IMR-90 (cell line): ENCODE data around the gene TMEM208. TPM values are rescaled to one million over a fixed set of nuclear protein-coding genes. Genes with fewer than 3 reads are reported as not detected.
A peak's percentile ranks its signal among the peaks of the same experiment; 100 is the strongest.

ENCODE experiments used
- ATAC-seq: fragments of 200-7000 bp; cut with Tn5 transposase; 2 replicates; pipeline ENCODE4 v1.9.1; 2020; ENCODE audit warnings: low read depth, mild to moderate bottlenecking, moderate library complexity
- Bru-seq: library from RNA; stranded (reverse); fragments of 400-500 nt; gene quantifications from one replicate; lab custom pipeline; 2021; lab: Mats Ljungman, UMichigan
- BruChase-seq, 2 experiments: library from RNA; stranded (reverse); fragments of 400-500 nt; gene quantifications; one replicate each; lab custom pipeline; 2021; lab: Mats Ljungman, UMichigan
- BruUV-seq: library from RNA; stranded (reverse); fragments of 400-500 nt; replicated peaks from 2 replicates; lab custom pipeline; 2021; lab: Mats Ljungman, UMichigan
- CTCF ChIA-PET: fragments of 300-600 bp; formaldehyde crosslinking; extraction: SDS; loops from one replicate; lab custom pipeline; 2021; ENCODE audit warnings: antibody characterized with exemption; lab: Yijun Ruan, JAX
- POLR2A ChIA-PET: fragments of 300-600 bp; sonication (Branson Sonifier 250); formaldehyde crosslinking; loops from one replicate; lab custom pipeline; 2022; ENCODE audit warnings: antibody characterized with exemption; ENCODE audit not compliant: unreplicated experiment; lab: Charles Lee
- DNase-seq: peaks from one replicate; pipeline ENCODE4 v3.0.0; 2013
- H2AFZ ChIP-seq: replicated peaks from 2 replicates; pipeline ENCODE3; 2013; ENCODE audit warnings: low read length, mild to moderate bottlenecking; ENCODE audit not compliant: poor library complexity
- H2AK5ac ChIP-seq: 2 replicates; pipeline ENCODE4 v1.6.1; 2013; ENCODE audit warnings: low read depth, low read length, inconsistent platforms
- H2AK9ac ChIP-seq: replicated peaks from 2 replicates; pipeline ENCODE3; 2013; ENCODE audit warnings: mild to moderate bottlenecking, low read depth, low read length, moderate library complexity; ENCODE audit not compliant: poor library complexity
- H2BK120ac ChIP-seq: 2 replicates; pipeline ENCODE4 v1.6.1; 2013; ENCODE audit warnings: low read depth, low read length, inconsistent platforms
- H2BK15ac ChIP-seq: 3 replicates; pipeline ENCODE4 v1.6.1; 2013; ENCODE audit warnings: low read depth, low read length, inconsistent platforms
- H2BK20ac ChIP-seq: 2 replicates; pipeline ENCODE4 v1.6.1; 2013; ENCODE audit warnings: low read depth, mild to moderate bottlenecking, inconsistent platforms, low read length, moderate library complexity
- H2BK5ac ChIP-seq: 2 replicates; pipeline ENCODE4 v1.6.1; 2013; ENCODE audit warnings: mild to moderate bottlenecking, low read depth, low read length, inconsistent platforms; ENCODE audit not compliant: poor library complexity, severe bottlenecking
- H3K14ac ChIP-seq: replicated peaks from 2 replicates; pipeline ENCODE4 v1.6.1; 2013; ENCODE audit warnings: low read depth, low read length, inconsistent platforms
- H3K18ac ChIP-seq: 2 replicates; pipeline ENCODE4 v1.6.1; 2013; ENCODE audit warnings: low read depth, low read length, control low read depth
- H3K23ac ChIP-seq: 2 replicates; pipeline ENCODE4 v1.6.1; 2013; ENCODE audit warnings: low read depth, low read length, inconsistent platforms
- H3K27ac ChIP-seq: 2 replicates; pipeline ENCODE4 v1.5.1; 2013; ENCODE audit warnings: mild to moderate bottlenecking, control low read depth, low read length; ENCODE audit not compliant: insufficient read depth
- H3K27me3 ChIP-seq: 2 replicates; pipeline ENCODE4 v1.6.1; 2013; ENCODE audit warnings: low read length; ENCODE audit not compliant: control insufficient read depth, insufficient read depth
- H3K36me3 ChIP-seq: 2 replicates; pipeline ENCODE4 v1.6.1; 2013; ENCODE audit warnings: low read length, mixed read lengths; ENCODE audit not compliant: control insufficient read depth, insufficient read depth
- H3K4ac ChIP-seq: 2 replicates; pipeline ENCODE4 v1.6.1; 2013; ENCODE audit warnings: low read depth, low read length, inconsistent platforms
- H3K4me1 ChIP-seq: 2 replicates; pipeline ENCODE4 v1.6.1; 2013; ENCODE audit warnings: low read length, mixed read lengths; ENCODE audit not compliant: control insufficient read depth, insufficient read depth
- H3K4me2 ChIP-seq: 2 replicates; pipeline ENCODE4 v1.6.1; 2013; ENCODE audit warnings: low read depth, mild to moderate bottlenecking, control low read depth, low read length, moderate library complexity
- H3K4me3 ChIP-seq: 2 replicates; pipeline ENCODE4 v1.5.1; 2013; ENCODE audit warnings: low read depth, mild to moderate bottlenecking, control low read depth, low read length, moderate library complexity; ENCODE audit not compliant: insufficient read depth
- H3K56ac ChIP-seq: 2 replicates; pipeline ENCODE4 v1.6.1; 2013; ENCODE audit warnings: low read length, inconsistent platforms; ENCODE audit not compliant: insufficient read depth; ENCODE audit errors: extremely low read depth
- H3K79me1 ChIP-seq, 2 experiments: 2 replicates each; pipeline ENCODE4 v1.6.1; 2013; ENCODE audit warnings: low read length in 2 of 2, inconsistent platforms in 1 of 2, low read depth in 1 of 2
- H3K9ac ChIP-seq: 2 replicates; pipeline ENCODE4 v1.6.1; 2013; ENCODE audit warnings: low read depth, low read length, control low read depth
- H3K9me1 ChIP-seq: 2 replicates; pipeline ENCODE4 v1.6.1; 2013; ENCODE audit warnings: low read length, inconsistent platforms; ENCODE audit not compliant: insufficient read depth
- H3K9me3 ChIP-seq: 2 replicates; pipeline ENCODE4 v1.6.1; 2013; ENCODE audit warnings: low read length; ENCODE audit not compliant: control insufficient read depth, insufficient read depth
- H4K20me1 ChIP-seq: 2 replicates; pipeline ENCODE4 v1.6.1; 2013; ENCODE audit warnings: low read length, inconsistent platforms; ENCODE audit not compliant: insufficient read depth
- H4K5ac ChIP-seq: 2 replicates; pipeline ENCODE4 v1.6.1; 2013; ENCODE audit warnings: mild to moderate bottlenecking, low read depth, low read length, control low read depth
- H4K8ac ChIP-seq, 2 experiments: 2 replicates each; pipeline ENCODE4 v1.6.1; 2013; ENCODE audit warnings: low read depth in 2 of 2, low read length in 2 of 2, control low read depth in 1 of 2, inconsistent platforms in 1 of 2
- H4K91ac ChIP-seq: 2 replicates; pipeline ENCODE4 v1.6.1; 2013; ENCODE audit warnings: low read depth, low read length, inconsistent platforms; ENCODE audit not compliant: insufficient read depth
- CEBPB ChIP-seq: IDR thresholded peaks from 2 replicates; pipeline ENCODE4 v1.6.1; 2012; ENCODE audit warnings: low read depth, low read length, improper control_type of control experiment
- CHD1 ChIP-seq: IDR thresholded peaks from 2 replicates; pipeline ENCODE4 v1.6.1; 2012; ENCODE audit warnings: low read depth, low read length, improper control_type of control experiment
- CTCF ChIP-seq: conservative IDR thresholded peaks from 2 replicates; pipeline ENCODE4 v1.5.1; 2012; ENCODE audit warnings: mild to moderate bottlenecking, low read depth, low read length, improper control_type of control experiment
- FOS ChIP-seq: fragments of 150-350 bp; IDR thresholded peaks from 2 replicates; pipeline ENCODE4 v1.6.1; 2016; ENCODE audit warnings: low read depth, low read length
- MAZ ChIP-seq: IDR thresholded peaks from 2 replicates; pipeline ENCODE4 v1.6.1; 2012; ENCODE audit warnings: low read depth, mild to moderate bottlenecking, low read length, improper control_type of control experiment, moderate library complexity, borderline replicate concordance
- MXI1 ChIP-seq: IDR thresholded peaks from 2 replicates; pipeline ENCODE4 v1.6.1; 2012; ENCODE audit warnings: low read depth, mild to moderate bottlenecking, low read length, moderate library complexity, borderline replicate concordance
- NFE2L2 ChIP-seq: fragments of 150-350 bp; IDR thresholded peaks from 2 replicates; pipeline ENCODE4 v1.6.1; 2016; ENCODE audit warnings: low read depth, mild to moderate bottlenecking, low read length
- RAD21 ChIP-seq: IDR thresholded peaks from 2 replicates; pipeline ENCODE4 v1.6.1; 2012; ENCODE audit warnings: low read length, improper control_type of control experiment
- RCOR1 ChIP-seq: IDR thresholded peaks from 2 replicates; pipeline ENCODE4 v1.6.1; 2012; ENCODE audit warnings: mild to moderate bottlenecking, low read length, improper control_type of control experiment; ENCODE audit not compliant: insufficient replicate concordance
- RFX5 ChIP-seq: IDR thresholded peaks from 2 replicates; pipeline ENCODE4 v1.8.0; 2012; ENCODE audit warnings: low read depth, mild to moderate bottlenecking, low read length, moderate library complexity
- SMC3 ChIP-seq: fragments of 150-350 bp; IDR thresholded peaks from 2 replicates; pipeline ENCODE4 v1.6.1; 2016; ENCODE audit warnings: low read depth, mild to moderate bottlenecking, antibody characterized with exemption, low read length, moderate library complexity
- USF2 ChIP-seq: fragments of 150-350 bp; IDR thresholded peaks from 2 replicates; pipeline ENCODE4 v1.6.1; 2017; ENCODE audit warnings: mild to moderate bottlenecking, antibody characterized with exemption, low read length, low read depth
- WGBS, 2 experiments: methylation state at CpG; one replicate each; pipeline versions ENCODE4 v1.1.5 to v1.1.7; 2013; ENCODE audit warnings: missing lambda C conversion rate in 2 of 2; ENCODE audit not compliant: insufficient read length in 1 of 2; ENCODE audit errors: extremely low coverage in 2 of 2; 5-methylcytosine and 5-hydroxymethylcytosine counted together
- dilution Hi-C: fragments of 300-500 bp; cut with HindIII; formaldehyde crosslinking; loops from one replicate; pipeline ENCODE4 v1.14.3; 2018; ENCODE audit warnings: low sequenced_read_pairs; ENCODE audit not compliant: unreplicated experiment
- in situ Hi-C: fragments of 300-500 bp; cut with MboI; formaldehyde crosslinking; loops from 3 replicates; pipeline ENCODE4 v1.14.3; 2019; ENCODE audit warnings: low sequenced_read_pairs, inconsistent platforms, mixed read lengths
- intact Hi-C: fragments of 100-400 bp; cut with micrococcal nuclease; formaldehyde crosslinking; loops from 2 replicates; pipeline ENCODE4 v1.10.0; 2022
- long read RNA-seq: library from polyadenylated mRNA; unstranded; transcript quantifications from one replicate; pipeline ENCODE4 v2.0.0, GENCODE V29; 2021; ENCODE audit not compliant: unreplicated experiment
- polyA plus RNA-seq, 3 experiments: library from polyadenylated mRNA; depleted of rRNA; stranded (reverse); fragments of >200 nt; gene quantifications; 2 replicates each; pipeline ENCODE4 v1.2.3, GENCODE V29; 2012; ENCODE audit warnings: low replicate concordance in 1 of 3
- total RNA-seq: library from RNA; depleted of rRNA; stranded (reverse); fragments of >200 nt; gene quantifications from 2 replicates; pipeline ENCODE4 v1.2.3, GENCODE V29; 2012; rRNA removed

Gene TMEM208
- total RNA-seq: 41.7 and 65.6 TPM in 2 replicates
- polyA plus RNA-seq (2012; rRNA removed): 66.5 and 68.8 TPM in 2 replicates
- 73.8 and 83.8 TPM in 2 replicates for polyA plus RNA-seq (2012; cell fraction: cytosol; rRNA removed)
- polyA plus RNA-seq (2012; cell fraction: nucleus; rRNA removed; ENCODE audit: low replicate concordance): 75.2 and 101 TPM in 2 replicates
- Bru-seq, nascent RNA: percentile 79 among the genes with signal in this experiment
- BruChase-seq, experiment 1, labeled RNA remaining after a 6-hour chase: percentile 75 among the genes with signal in this experiment
- BruChase-seq, experiment 2, labeled RNA remaining after a 2-hour chase: percentile 67 among the genes with signal in this experiment
- long read RNA-seq, transcript TMEM208-201 (6 exons, 793 nt): major isoform, 27 of 36 reads
- long read RNA-seq, partial matches to known transcripts: 3 of 36 reads
- long read RNA-seq, other reads (novel, unspliced or antisense): 2 of 36 reads

- CTCF ChIA-PET: interaction anchor here (0.6 kb wide), 1 partner anchor 126 kb away, joined by 3 read pairs; no protein-coding TSS in a partner anchor
- H2BK20ac ChIP-seq: no peak within 1 kb of the TSS
- intact Hi-C loops: loop anchor here (1.0 kb wide), 1 partner anchor 19 kb away; no protein-coding TSS in a partner anchor
- H3K4me2 ChIP-seq: peak within 1 kb of the TSS; percentile 91
- POLR2A ChIA-PET: interaction anchor here (0.6 to 1.4 kb wide), 3 partner anchors 14 to 65 kb away, joined by 3 to 5 read pairs (median 5); no protein-coding TSS in a partner anchor
- peak within 1 kb of the TSS; percentile 100 for H2AK9ac ChIP-seq
- peak within 1 kb of the TSS; percentile 86 for H2AK5ac ChIP-seq
- H3K27me3 ChIP-seq: no peaks in the 10 kb centered on the region
- H3K36me3 ChIP-seq: peaks cover 40% of the 10 kb centered on the region
- in situ Hi-C loops: no loop called here
- peak within 1 kb of the TSS; percentile 93 for H3K9ac ChIP-seq
- H2AFZ ChIP-seq: peak within 1 kb of the TSS; percentile 97
- peaks cover 12% of the 10 kb centered on the region for H3K9me1 ChIP-seq
- H4K91ac ChIP-seq: peak within 1 kb of the TSS; percentile 93
- DNase-seq (peak; percentile 98), ATAC-seq (peak; percentile 99)
- BruUV-seq: no TSS peak
- peak within 1 kb of the TSS; percentile 83 to 98 for H4K8ac ChIP-seq
- dilution Hi-C loops: no loop called here
- peak within 1 kb of the TSS; percentile 80 for H3K4me3 ChIP-seq
- H3K4me1 ChIP-seq: peaks cover 12% of the 10 kb centered on the region
- H3K23ac ChIP-seq: peak within 1 kb of the TSS; percentile 90
- peak within 1 kb of the TSS; percentile 40 for H2BK120ac ChIP-seq
- peak within 1 kb of the TSS; percentile 97 for H3K4ac ChIP-seq
- 3% methylated on average over 19 of the region's 46 CpGs; no CpG with 5 or more reads in 1 of the 2 experiments for WGBS, 2 experiments
- H2BK15ac ChIP-seq: peak within 1 kb of the TSS; percentile 9; the same call in 1 of the 3 replicates
- H3K18ac ChIP-seq: peak within 1 kb of the TSS; percentile 78
- H3K79me1 ChIP-seq: peaks cover 23 to 58% of the 10 kb centered on the region in 2 experiments
- H4K5ac ChIP-seq: peak within 1 kb of the TSS; percentile 95
- H3K56ac ChIP-seq: peak within 1 kb of the TSS; percentile 71
- H3K14ac ChIP-seq: peak within 1 kb of the TSS; percentile 98
- H4K20me1 ChIP-seq: peaks cover 7% of the 10 kb centered on the region; the same call in 1 of the 2 replicates
- no peaks in the 10 kb centered on the region for H3K9me3 ChIP-seq
- H3K27ac ChIP-seq: peak within 1 kb of the TSS; percentile 89
- H2BK5ac ChIP-seq: peak within 1 kb of the TSS; percentile 90
- TF ChIP-seq FOS (peak; percentile 43; the same call in 1 of the 2 replicates), MAZ (peak; percentile 96), CEBPB (no peak), USF2 (no peak), RAD21 (peak; percentile 8; the same call in 1 of the 2 replicates), NFE2L2 (no peak), RFX5 (no peak), MXI1 (peak; percentile 85), RCOR1 (no peak), SMC3 (no peak), CTCF (peak; percentile 29), CHD1 (no peak)
Observed at GRCh38 chr16:67226804-67227566, at the start of gene TMEM208. Gene TMEM208, plus strand, starts transcription at chr16:67227130. Its CDS starts 89 bp downstream, at chr16:67227219.
